Left ventricle myocardium inferior (tissue), 1 donor: Measurements from ENCODE around the gene MAP3K5. TPM values are rescaled to one million over a fixed set of nuclear protein-coding genes. Genes with fewer than 3 reads are reported as not detected.
"Not testable (repeated sequence)": the region's sequence is repeated elsewhere in the genome, so short reads cannot be mapped to it uniquely, and the experiment has no call there.

Source experiments
- DNase-seq: peaks from one replicate; pipeline ENCODE4 v3.0.0-alpha.2; 2020
- H3K27ac ChIP-seq: fragments of 200-600 bp; replicated peaks from 2 replicates; pipeline ENCODE4 v1.8.0; 2021
- H3K27me3 ChIP-seq: fragments of 200-600 bp; 2 replicates; pipeline ENCODE4 v1.8.0; 2021; ENCODE audit warnings: low read depth
- H3K36me3 ChIP-seq: fragments of 200-600 bp; 2 replicates; pipeline ENCODE4 v1.8.0; 2021
- H3K4me1 ChIP-seq: fragments of 200-600 bp; 2 replicates; pipeline ENCODE4 v1.8.0; 2021
- H3K4me3 ChIP-seq: fragments of 200-600 bp; 2 replicates; pipeline ENCODE4 v1.8.0; 2021; ENCODE audit warnings: mild to moderate bottlenecking, moderate library complexity
- H3K9me3 ChIP-seq: fragments of 200-600 bp; replicated peaks from 2 replicates; pipeline ENCODE4 v1.8.0; 2021
- intact Hi-C: fragments of 100-400 bp; cut with micrococcal nuclease; formaldehyde crosslinking; loops from one replicate; pipeline ENCODE4 v1.11.0; 2022
- total RNA-seq: library from RNA; stranded (reverse); fragmentation: NEBNext Ultra II Directional; extraction: Animal tissue kit (Norgen Biotek cat#: 25700); gene quantifications from one replicate; pipeline ENCODE4 v1.2.1, GENCODE V29; 2021
- TF ChIP-seq, protein P1 (sequence below): fragments of 200-600 bp; IDR thresholded peaks from 2 replicates; pipeline ENCODE4 v1.8.0; 2021; ENCODE audit warnings: antibody characterized with exemption, mild to moderate bottlenecking, borderline replicate concordance
- donor health status: DM: no; HTN: yes; CAD: no; lungs with severe emphysema.

Gene MAP3K5
- total RNA-seq, 1 donor from 2014 or later: 44.1 TPM

DNA sequence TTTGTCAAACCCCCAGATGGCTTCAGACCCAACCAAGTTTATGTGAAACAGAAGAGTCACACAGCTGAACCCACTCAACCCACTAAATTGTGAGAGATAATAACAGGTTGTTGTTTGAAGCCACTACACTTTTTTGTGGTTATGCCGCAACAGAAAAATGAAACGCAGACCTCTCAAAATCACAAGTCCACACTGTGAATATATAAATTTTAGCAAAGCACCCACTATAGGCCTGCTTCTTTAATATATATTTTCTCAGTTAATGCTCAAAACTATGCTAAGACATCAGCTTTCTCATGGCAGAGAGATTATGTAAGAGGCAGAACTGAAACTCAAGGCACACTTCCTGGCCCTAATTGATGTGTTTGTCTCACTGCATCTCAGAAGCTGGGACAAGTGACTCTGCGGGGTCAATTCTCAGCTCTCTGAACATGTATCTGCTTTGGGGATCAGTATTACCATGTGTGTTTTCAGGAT, 27.7 kb downstream of the MAP3K5 start:
- H3K9me3 ChIP-seq: no peaks in the 10 kb centered on the region
- intact Hi-C loops: no loop called here
- no peaks in the 10 kb centered on the region for H3K36me3 ChIP-seq
- DNase-seq: no peak
- peak overlapping the region; percentile 91 for H3K27ac ChIP-seq
- H3K4me3 ChIP-seq: no peak overlapping the region
- no peaks in the 10 kb centered on the region for H3K27me3 ChIP-seq
- peaks cover 79% of the 10 kb centered on the region for H3K4me1 ChIP-seq
- TF ChIP-seq, protein P1, sequence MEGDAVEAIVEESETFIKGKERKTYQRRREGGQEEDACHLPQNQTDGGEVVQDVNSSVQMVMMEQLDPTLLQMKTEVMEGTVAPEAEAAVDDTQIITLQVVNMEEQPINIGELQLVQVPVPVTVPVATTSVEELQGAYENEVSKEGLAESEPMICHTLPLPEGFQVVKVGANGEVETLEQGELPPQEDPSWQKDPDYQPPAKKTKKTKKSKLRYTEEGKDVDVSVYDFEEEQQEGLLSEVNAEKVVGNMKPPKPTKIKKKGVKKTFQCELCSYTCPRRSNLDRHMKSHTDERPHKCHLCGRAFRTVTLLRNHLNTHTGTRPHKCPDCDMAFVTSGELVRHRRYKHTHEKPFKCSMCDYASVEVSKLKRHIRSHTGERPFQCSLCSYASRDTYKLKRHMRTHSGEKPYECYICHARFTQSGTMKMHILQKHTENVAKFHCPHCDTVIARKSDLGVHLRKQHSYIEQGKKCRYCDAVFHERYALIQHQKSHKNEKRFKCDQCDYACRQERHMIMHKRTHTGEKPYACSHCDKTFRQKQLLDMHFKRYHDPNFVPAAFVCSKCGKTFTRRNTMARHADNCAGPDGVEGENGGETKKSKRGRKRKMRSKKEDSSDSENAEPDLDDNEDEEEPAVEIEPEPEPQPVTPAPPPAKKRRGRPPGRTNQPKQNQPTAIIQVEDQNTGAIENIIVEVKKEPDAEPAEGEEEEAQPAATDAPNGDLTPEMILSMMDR: no peak

DNA sequence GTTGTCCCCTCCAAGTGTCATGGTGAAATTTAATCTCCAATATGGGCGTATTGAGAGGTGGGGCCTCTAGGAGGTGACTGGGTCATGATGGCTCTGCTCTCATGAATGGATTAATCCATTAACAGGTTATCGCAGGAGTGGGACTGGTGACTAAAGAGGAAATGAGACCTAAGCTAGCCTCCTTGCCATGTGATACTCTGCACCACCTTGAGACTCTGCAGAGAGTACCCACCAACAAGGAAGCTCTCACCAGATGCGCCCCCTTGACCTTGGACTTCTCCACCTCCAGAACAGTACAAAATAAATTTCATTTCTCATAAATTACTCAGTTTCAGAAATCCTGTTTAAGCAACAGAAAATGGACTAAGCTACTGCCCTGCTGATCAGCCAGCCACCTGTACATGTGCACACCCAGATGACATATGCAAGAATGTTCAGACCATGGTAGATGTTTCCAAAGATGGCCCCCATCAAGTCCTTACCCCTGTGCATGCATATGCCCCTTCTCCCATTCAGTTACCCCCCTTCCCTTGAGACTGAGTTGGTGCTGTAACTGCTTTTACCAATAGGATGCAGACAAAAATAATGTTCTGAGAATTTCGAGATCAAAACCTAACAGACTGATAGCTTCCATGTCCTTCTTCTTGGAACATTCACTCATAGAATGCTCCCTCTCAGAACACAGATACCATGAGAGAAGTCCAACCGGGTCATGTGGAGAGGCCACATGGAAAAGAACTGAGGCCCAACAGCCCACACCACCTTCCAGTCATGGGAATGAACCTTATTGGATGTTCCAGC, 28.4 kb downstream of the MAP3K5 start:
- no peak for DNase-seq
- H3K4me1 ChIP-seq: peaks cover 79% of the 10 kb centered on the region
- TF ChIP-seq, protein P1: no peak
- no peaks in the 10 kb centered on the region for H3K27me3 ChIP-seq
- no peaks in the 10 kb centered on the region for H3K9me3 ChIP-seq
- intact Hi-C loops: no loop called here
- H3K4me3 ChIP-seq: no peak overlapping the region
- H3K27ac ChIP-seq: peak overlapping the region; percentile 91
- no peaks in the 10 kb centered on the region for H3K36me3 ChIP-seq

DNA sequence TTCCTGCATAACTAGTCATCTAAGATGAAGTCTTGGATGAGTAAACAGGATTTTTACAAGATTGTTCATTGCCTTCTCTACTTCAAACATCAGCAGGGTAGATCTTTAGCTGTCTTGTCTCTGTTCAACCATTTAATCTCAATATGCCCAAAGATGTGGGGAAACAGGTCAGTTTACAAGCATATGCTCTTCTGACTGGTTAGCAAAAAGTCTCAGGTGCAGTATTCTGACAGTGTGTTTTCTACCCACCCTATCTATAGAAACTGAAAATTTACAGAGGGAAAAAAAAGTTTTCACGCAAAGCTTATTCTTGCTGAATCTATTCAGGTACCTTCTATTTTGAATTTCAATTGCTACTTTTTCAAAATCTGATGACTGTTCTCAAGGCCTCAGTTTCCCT, 29.0 kb downstream of the MAP3K5 start:
- Histone ChIP-seq H3K27ac (peak overlapping the region; percentile 91), H3K4me1 (peaks cover 76% of the 10 kb centered on the region), H3K27me3 (no peaks in the 10 kb centered on the region), H3K4me3 (no peak overlapping the region), H3K36me3 (no peaks in the 10 kb centered on the region), H3K9me3 (no peaks in the 10 kb centered on the region)
- no peak for DNase-seq
- TF ChIP-seq, protein P1: no peak
- intact Hi-C loops: no loop called here

DNA sequence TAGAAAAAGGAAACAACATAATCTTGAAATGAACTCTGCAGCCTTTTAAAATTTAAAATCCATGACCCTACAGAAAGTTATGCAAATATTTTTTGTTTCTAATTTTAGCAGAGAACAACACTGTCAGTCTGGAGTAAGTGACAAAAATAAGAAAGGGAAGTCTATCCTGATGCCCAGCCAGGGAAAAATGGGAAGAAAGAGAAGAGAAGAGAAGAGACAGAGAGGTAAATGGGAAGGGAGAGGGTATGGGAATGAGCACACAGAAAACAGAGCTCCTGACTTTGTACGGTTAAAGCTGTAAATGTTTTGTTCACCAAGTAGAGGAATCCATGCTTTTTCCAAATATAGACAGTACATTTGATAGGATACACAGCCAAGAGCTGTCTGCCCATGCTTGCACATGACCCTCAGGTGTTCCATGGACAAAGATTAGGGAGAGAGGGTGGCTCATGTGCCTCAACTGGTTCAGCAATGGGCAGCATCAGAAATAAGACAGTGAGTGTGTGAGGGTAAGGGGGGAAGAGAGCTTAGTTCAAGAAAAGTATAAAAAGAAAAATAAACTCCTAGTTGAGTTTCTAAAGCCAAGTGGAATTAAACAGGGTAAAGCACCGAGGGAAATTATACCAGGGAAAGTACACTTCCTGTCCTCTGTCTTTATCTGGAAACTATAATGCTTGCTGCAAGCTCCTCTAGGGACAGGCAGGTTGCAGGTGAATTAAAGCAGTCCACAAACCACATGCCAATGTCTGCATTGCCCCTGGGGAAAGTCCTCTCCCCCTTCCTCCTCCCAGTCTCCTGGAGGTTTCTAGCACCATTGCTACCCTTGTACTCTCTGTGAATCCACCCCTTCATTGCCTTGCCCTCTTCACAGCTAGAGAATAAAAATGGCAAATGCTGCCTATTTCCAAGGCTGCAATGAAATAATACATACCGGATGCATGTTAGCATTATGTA, 30.0 kb downstream of the MAP3K5 start:
- no peaks in the 10 kb centered on the region for H3K27me3 ChIP-seq
- H3K36me3 ChIP-seq: no peaks in the 10 kb centered on the region
- H3K9me3 ChIP-seq: no peaks in the 10 kb centered on the region
- peak overlapping the region; percentile 91 for H3K27ac ChIP-seq
- peak overlapping the region; percentile 45 for H3K4me3 ChIP-seq
- H3K4me1 ChIP-seq: peaks cover 78% of the 10 kb centered on the region
- DNase-seq: no peak
- intact Hi-C loops: no loop called here
- TF ChIP-seq, protein P1: no peak

DNA sequence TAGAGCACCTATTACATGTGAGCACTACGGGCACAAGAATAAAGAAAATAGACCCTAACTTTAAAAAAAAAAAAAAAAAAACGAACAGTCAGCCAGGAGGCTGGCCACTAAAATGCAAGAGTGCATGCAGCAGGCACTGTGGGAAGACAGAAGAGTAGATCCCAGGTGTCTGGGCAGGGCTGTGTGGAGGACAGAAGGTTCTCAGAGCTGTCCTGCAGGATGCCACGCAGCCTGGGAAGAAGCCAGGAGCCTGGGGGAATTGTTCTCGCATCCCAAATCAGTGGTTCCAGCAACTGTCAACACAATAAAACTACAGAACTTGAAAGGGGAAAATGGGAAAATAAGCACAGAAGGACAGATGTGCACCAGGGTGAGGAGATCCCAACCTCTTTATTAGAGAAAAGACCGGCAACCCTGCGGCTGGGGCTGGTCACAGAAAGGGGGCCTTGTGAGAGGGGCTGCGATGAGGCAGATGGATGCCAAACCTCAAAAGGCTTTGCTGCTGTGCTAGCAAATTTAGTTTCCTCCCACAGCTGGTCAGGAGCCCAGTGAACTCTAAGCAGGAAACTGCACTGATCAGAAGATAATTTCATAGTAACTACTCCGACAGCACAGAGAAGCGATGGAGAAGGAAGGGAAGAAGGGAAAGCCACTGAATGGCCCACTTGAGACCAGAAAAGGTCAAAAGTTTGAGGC, 30.9 kb downstream of the MAP3K5 start:
- peak; percentile 52 for DNase-seq
- Histone ChIP-seq H3K36me3 (no peaks in the 10 kb centered on the region), H3K27me3 (no peaks in the 10 kb centered on the region), H3K4me3 (peak overlapping the region; percentile 45), H3K9me3 (no peaks in the 10 kb centered on the region), H3K4me1 (peaks cover 78% of the 10 kb centered on the region), H3K27ac (peak overlapping the region; percentile 91)
- TF ChIP-seq, protein P1: no peak
- intact Hi-C loops: no loop called here

DNA sequence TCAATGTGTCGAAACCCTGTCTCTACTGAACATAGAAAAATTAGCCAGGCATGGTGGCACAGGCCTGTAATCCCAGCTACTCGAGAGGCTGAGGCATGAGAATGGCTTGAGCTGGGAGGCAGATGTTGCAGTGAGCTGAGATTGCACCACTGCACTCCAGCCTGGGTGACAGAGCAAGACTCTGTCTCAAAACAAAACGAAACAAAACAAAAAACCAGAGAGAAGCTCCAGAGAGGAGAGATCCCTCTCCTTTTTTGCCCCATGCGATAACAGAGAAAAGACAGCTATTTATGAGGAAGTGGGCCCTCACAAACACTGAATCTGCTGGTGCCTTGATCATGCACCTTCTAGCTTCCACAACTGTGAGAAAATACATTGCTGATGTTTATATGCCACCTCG, 31.5 kb downstream of the MAP3K5 start:
- H3K27me3 ChIP-seq, DNase-seq, H3K9me3 ChIP-seq, H3K36me3 ChIP-seq, intact Hi-C loops: not testable (repeated sequence)
- Histone ChIP-seq H3K4me3 (peak overlapping the region; percentile 45), H3K27ac (peak overlapping the region; percentile 91), H3K4me1 (peaks cover 78% of the 10 kb centered on the region)
